GM12872 (cell line): Measurements from ENCODE around the gene LY6G5B.

Source experiments
- TF ChIP-seq, protein P1 (sequence below): IDR thresholded peaks from 3 replicates; pipeline ENCODE4 v1.5.1; 2011; ENCODE audit warnings: low read depth, mild to moderate bottlenecking, low read length, moderate library complexity; ENCODE audit not compliant: insufficient read depth

The LY6G5B gene

DNA sequence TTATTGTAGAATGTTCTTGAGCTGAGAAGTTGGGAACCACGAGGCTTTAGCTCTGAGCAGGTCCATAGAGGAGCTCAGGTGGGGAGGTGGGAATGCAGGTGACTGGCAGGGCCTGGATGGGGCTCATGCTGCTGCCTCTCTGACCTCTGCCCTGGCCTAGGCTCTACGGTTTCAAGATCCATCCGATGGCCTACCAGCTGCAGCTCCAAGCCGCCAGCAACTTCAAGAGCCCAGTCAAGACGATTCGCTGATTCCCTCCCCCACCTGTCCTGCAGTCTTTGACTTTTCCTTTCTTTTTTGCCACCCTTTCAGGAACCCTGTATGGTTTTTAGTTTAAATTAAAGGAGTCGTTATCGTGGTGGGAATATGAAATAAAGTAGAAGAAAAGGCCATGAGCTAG lies at the start of gene LY6G5B:
Gene LY6G5B (plus strand): TSS at position 301 of the 400 bp plus-strand sequence. CDS start 975 bp downstream, outside the sequence.
- TF ChIP-seq, protein P1, sequence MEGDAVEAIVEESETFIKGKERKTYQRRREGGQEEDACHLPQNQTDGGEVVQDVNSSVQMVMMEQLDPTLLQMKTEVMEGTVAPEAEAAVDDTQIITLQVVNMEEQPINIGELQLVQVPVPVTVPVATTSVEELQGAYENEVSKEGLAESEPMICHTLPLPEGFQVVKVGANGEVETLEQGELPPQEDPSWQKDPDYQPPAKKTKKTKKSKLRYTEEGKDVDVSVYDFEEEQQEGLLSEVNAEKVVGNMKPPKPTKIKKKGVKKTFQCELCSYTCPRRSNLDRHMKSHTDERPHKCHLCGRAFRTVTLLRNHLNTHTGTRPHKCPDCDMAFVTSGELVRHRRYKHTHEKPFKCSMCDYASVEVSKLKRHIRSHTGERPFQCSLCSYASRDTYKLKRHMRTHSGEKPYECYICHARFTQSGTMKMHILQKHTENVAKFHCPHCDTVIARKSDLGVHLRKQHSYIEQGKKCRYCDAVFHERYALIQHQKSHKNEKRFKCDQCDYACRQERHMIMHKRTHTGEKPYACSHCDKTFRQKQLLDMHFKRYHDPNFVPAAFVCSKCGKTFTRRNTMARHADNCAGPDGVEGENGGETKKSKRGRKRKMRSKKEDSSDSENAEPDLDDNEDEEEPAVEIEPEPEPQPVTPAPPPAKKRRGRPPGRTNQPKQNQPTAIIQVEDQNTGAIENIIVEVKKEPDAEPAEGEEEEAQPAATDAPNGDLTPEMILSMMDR: no peak

GRCh38 chr6:31620586-31621319 lies 49.0 kb upstream of the LY6G5B start, which contains the start of gene PRRC2A:
Gene PRRC2A, plus strand, starts transcription at chr6:31620715. Its CDS starts 2,075 bp downstream, at chr6:31622790.
- TF ChIP-seq, protein P1: no peak

DNA sequence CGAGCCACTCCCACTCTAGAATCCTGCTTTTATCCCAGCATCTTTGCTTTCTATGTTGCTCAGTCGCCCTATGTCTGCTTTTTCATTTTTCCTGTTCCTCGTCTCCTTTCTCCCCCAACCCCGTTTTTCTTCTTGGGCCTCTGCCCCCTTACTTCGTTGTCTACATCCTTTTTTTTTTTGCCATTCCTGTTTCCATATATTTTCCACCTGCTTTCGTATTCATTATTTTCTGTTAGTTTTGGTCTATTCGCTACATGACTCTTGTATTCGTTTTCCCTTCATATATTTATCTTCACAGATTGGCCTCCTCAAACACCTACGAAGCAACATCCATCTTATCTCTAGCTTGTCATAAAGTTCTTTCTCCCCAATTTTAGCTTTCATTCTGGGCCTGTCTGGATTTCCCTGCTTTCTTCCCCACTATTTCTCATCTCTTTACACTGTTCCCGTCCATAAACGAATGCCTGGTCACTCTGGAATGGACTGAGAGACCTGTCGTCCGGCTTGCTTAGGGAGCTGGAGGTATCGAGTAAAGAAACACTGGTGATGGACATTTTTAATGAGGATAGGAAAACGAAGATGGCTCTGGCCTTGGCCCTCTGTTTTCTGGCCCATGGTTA lies 48.3 kb upstream of the LY6G5B start:
- TF ChIP-seq, protein P1: no peak

GRCh38 chr6:31621991-31622390 lies 47.8 kb upstream of the LY6G5B start:
- TF ChIP-seq, protein P1: no peak

DNA sequence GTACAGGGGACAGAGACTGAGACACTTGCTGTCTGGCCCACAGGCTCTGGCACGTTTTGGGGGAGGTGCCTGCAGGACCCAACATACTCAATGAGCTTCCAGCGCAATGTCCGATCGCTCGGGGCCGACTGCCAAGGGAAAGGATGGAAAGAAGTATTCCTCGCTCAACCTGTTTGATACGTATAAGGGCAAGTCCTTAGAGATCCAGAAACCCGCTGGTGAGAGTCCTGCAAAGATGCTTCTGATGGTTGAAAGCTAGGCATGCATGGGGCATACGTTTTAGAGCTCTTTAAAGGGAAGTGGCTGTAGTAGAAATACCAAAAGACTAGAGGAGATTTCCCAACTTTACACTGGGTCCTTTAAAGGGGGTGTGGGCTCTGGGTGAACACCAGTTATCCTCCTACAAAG lies 47.1 kb upstream of the LY6G5B start:
- TF ChIP-seq, protein P1: no peak

DNA sequence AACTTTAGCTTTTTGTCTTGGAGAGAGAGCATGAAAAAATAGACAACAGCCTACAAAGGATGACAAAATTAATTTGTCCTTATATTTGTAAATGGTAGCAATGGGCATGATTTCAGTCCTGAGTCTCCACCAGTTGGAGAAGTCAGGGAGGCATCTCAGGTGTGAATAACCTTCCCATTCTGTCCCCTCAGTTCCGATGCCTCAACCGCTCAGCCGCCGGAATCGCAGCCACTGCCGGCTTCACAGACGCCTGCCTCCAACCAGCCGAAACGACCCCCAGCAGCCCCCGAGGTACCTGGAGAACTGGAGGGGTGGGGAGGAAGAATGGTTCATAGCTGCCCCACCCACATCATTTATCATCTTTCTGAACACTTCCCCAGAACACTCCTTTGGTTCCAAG lies 45.7 kb upstream of the LY6G5B start:
- TF ChIP-seq, protein P1: no peak

DNA sequence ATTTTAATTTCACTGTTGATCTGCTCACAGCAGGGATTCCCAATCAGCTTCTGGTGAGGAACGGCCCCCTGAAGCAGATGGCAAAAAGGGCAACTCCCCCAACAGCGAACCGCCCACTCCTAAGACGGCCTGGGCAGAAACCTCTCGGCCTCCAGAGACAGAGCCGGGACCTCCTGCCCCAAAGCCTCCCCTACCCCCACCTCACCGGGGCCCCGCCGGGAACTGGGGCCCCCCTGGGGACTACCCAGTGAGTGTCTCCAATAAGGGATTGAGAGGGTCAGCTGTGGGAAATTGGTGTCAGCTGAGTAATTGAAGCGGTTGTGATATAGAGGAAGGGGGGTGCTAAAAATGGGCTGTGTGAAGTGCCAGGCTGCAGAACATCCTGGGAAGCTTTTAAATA lies 42.8 kb upstream of the LY6G5B start:
- TF ChIP-seq, protein P1: no peak
